Psoas muscle (tissue), 8 donors: Measurements from ENCODE around the gene COL23A1. TPM values are rescaled to one million over a fixed set of nuclear protein-coding genes. Genes with fewer than 3 reads are reported as not detected.
A peak's percentile ranks its signal among the peaks of the same experiment; 100 is the strongest.

ENCODE experiments used
- ATAC-seq, 4 donors: fragments of 200-7000 bp; cut with Tn5 transposase; one replicate each; pipeline ENCODE4 v1.9.1; 2020; ENCODE audit warnings: moderate library complexity in 3 of 4, mild to moderate bottlenecking in 2 of 4
- DNase-seq, 2 donors: peaks; one replicate each; pipeline ENCODE4 v3.0.0-alpha.2; 2020
- H3K27ac ChIP-seq: fragments of 200-600 bp; one replicate; pipeline ENCODE4 v1.8.0; 2022
- H3K27me3 ChIP-seq, 3 donors: fragments of 200-600 bp in 1 of 3; one replicate each; pipeline versions ENCODE4 v1.6.1 to v1.8.0; 2013 to 2022; ENCODE audit warnings: low read length in 2 of 3, mild to moderate bottlenecking in 2 of 3, moderate library complexity in 1 of 3; ENCODE audit not compliant: insufficient read depth in 3 of 3
- H3K36me3 ChIP-seq, 2 donors: fragments of 200-600 bp in 1 of 2; one replicate each; pipeline versions ENCODE4 v1.6.1 to v1.8.0; 2013 to 2022; ENCODE audit warnings: low read depth in 1 of 2, mild to moderate bottlenecking in 1 of 2, moderate library complexity in 1 of 2; ENCODE audit not compliant: insufficient read depth in 1 of 2
- H3K4me1 ChIP-seq: fragments of 200-600 bp; one replicate; pipeline ENCODE4 v1.8.0; 2022
- H3K4me3 ChIP-seq: fragments of 200-600 bp; one replicate; pipeline ENCODE4 v1.8.0; 2022; ENCODE audit warnings: mild to moderate bottlenecking
- H3K9me3 ChIP-seq: fragments of 200-600 bp; one replicate; pipeline ENCODE4 v1.8.0; 2022
- CTCF ChIP-seq: fragments of 200-600 bp; IDR thresholded peaks from one replicate; pipeline ENCODE4 v1.8.0; 2022; ENCODE audit warnings: antibody characterized with exemption
- WGBS, 3 donors: extraction: QIAGEN DNeasy Blood & Tissue Kit; methylation state at CpG; one replicate each; pipeline versions ENCODE4 v1.1.6 to v1.1.7; 2013; 5-methylcytosine and 5-hydroxymethylcytosine counted together
- intact Hi-C, 2 donors: fragments of 100-400 bp; cut with DNase I; formaldehyde crosslinking; loops; one replicate each; pipeline versions ENCODE4 v1.11.0 to v1.14.2; 2022
- polyA plus RNA-seq, 3 donors: library from polyadenylated mRNA; stranded (reverse); fragments of 200-250 nt; gene quantifications; one replicate each; pipeline ENCODE4 v1.2.3, GENCODE V29; 2013
- total RNA-seq, 4 donors: library from RNA; stranded (reverse); fragmentation: NEBNext Ultra II Directional in 2 of 4; extraction: Animal tissue kit (Norgen Biotek cat#: 25700) in 2 of 4; gene quantifications; one replicate each; pipeline versions ENCODE4 v1.2.1 to v1.2.4, GENCODE V29; 2021 to 2023
- donor health status: healthy with polysubstance abuse.
- donor health status: DM: no; HTN: no; CAD: no; lungs with moderate emphysema.
- donor health status: Bipolar disorder and iron deficiency.
- donor health status: healthy.
- donor health status: DM: yes; HTN: yes; CAD: no.
- donor health status: DM: no; HTN: no; CAD: no.
- donor health status: DM: no; HTN: no; CAD: no.
- donor health status: DM: yes; HTN: yes; CAD: no.

The COL23A1 gene
- total and polyA plus RNA-seq, 7 donors = 0.66 to 3.0 (median 1.2) TPM

GRCh38 chr5:178403351-178403750 is 186.8 kb downstream of the COL23A1 start:
- intact Hi-C loops = no loop called here
- Histone ChIP-seq H3K27ac (no peak overlapping the region), H3K36me3 (no peaks in the 10 kb centered on the region), H3K9me3 (peaks cover 5% of the 10 kb centered on the region), H3K4me3 (no peak overlapping the region), H3K27me3 (no peaks in the 10 kb centered on the region), H3K4me1 (no peaks in the 10 kb centered on the region)
- no peak for TF ChIP-seq CTCF
- 95 to 97% (median 96%) methylated on average over 8 of the region's 8 CpGs for WGBS, 3 donors
- DNase-seq = no peak
- no peak for ATAC-seq

GRCh38 chr5:178399701-178400095 is 190.5 kb downstream of the COL23A1 start:
- Histone ChIP-seq H3K36me3 (no peaks in the 10 kb centered on the region), H3K4me1 (peaks cover 4% of the 10 kb centered on the region), H3K9me3 (no peaks in the 10 kb centered on the region), H3K27ac (no peak overlapping the region), H3K4me3 (no peak overlapping the region), H3K27me3 (no peaks in the 10 kb centered on the region)
- DNase-seq (no peak), ATAC-seq (no peak)
- intact Hi-C loops = loop anchor here in 1 of 2 donors (5.0 kb wide), 1 partner anchor 67 kb away; no protein-coding TSS in a partner anchor
- WGBS, 3 donors = 78 to 83% (median 80%) methylated on average over 12 of the region's 12 CpGs
- no peak for TF ChIP-seq CTCF

GRCh38 chr5:178398901-178399700 is 191.1 kb downstream of the COL23A1 start:
- 61 to 68% (median 63%) methylated on average over 14 to 15 of the region's 15 CpGs for WGBS, 3 donors
- H3K36me3 ChIP-seq = no peaks in the 10 kb centered on the region
- H3K27ac ChIP-seq = no peak overlapping the region
- DNase-seq = no peak
- H3K9me3 ChIP-seq = no peaks in the 10 kb centered on the region
- TF ChIP-seq CTCF = no peak
- intact Hi-C loops = loop anchor here in 1 of 2 donors (5.0 kb wide), 1 partner anchor 67 kb away; no protein-coding TSS in a partner anchor
- H3K27me3 ChIP-seq = peaks cover 0 to under 1% (median 0%) of the 10 kb centered on the region in 3 donors
- H3K4me1 ChIP-seq = peaks cover 4% of the 10 kb centered on the region
- no peak overlapping the region for H3K4me3 ChIP-seq
- no peak for ATAC-seq

- ATAC-seq (peak; percentile 97 to 99 (median 98)), DNase-seq (peak; percentile 76 to 89)
- Histone ChIP-seq H3K36me3 (no peaks in the 10 kb centered on the region), H3K4me1 (peaks cover 4% of the 10 kb centered on the region), H3K27ac (peak overlapping the region; percentile 74), H3K9me3 (no peaks in the 10 kb centered on the region), H3K27me3 (peaks cover 0 to 19% (median 0%) of the 10 kb centered on the region in 3 donors), H3K4me3 (peak overlapping the region; percentile 22)
- 26 to 34% (median 33%) methylated on average over 30 to 33 of the region's 33 CpGs for WGBS, 3 donors
- intact Hi-C loops = loop anchor here in 1 of 2 donors (5.0 kb wide), 1 partner anchor 65 kb away; no protein-coding TSS in a partner anchor
- no peak for TF ChIP-seq CTCF
Measured at GRCh38 chr5:178396796-178397720, 193.1 kb downstream of the COL23A1 start.
